Measurements from ENCODE around the gene LTB.
"Not testable (repeated sequence)": the region's sequence is repeated elsewhere in the genome, so short reads cannot be mapped to it uniquely, and the experiment has no call there.

DNA sequence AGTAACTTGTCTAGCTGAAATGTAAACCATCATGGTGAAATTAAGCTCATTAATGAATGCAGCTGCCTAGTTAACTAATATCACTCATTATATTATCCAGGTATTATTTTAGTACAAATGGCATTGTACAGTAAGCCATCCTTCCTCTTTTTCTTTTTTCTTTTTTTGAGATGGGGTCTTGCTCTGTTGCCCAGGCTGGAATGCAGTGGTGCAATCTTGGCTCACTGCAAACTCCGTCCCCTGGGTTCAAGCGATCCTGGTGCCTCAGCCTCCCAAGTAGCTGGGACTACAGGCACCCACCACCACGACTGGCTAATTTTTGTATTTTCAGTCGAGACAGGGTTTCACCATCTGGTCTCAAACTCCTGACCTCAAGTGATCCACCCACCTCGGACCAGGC is 8.5 kb upstream of the LTB start:
- TF ChIP-seq, protein P1, sequence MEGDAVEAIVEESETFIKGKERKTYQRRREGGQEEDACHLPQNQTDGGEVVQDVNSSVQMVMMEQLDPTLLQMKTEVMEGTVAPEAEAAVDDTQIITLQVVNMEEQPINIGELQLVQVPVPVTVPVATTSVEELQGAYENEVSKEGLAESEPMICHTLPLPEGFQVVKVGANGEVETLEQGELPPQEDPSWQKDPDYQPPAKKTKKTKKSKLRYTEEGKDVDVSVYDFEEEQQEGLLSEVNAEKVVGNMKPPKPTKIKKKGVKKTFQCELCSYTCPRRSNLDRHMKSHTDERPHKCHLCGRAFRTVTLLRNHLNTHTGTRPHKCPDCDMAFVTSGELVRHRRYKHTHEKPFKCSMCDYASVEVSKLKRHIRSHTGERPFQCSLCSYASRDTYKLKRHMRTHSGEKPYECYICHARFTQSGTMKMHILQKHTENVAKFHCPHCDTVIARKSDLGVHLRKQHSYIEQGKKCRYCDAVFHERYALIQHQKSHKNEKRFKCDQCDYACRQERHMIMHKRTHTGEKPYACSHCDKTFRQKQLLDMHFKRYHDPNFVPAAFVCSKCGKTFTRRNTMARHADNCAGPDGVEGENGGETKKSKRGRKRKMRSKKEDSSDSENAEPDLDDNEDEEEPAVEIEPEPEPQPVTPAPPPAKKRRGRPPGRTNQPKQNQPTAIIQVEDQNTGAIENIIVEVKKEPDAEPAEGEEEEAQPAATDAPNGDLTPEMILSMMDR (IDR thresholded peaks at IDR 0.05) = not testable (repeated sequence)
- TF ChIP-seq ZFX (IDR thresholded peaks at IDR 0.05; ENCODE audit: borderline replicate concordance) = not testable (repeated sequence)

Measured in 22Rv1 (cell line).